Activated naive CD8-positive, alpha-beta T cell treated with anti-CD3 and anti-CD28 coated beads for 36 hours (primary cell): ENCODE measurements around the gene PRKAR1B. TPM values are rescaled to one million over a fixed set of nuclear protein-coding genes. Genes with fewer than 3 reads are reported as not detected.

Source experiments
- DNase-seq: peaks from one replicate; pipeline ENCODE4 v3.0.0; 2021
- H3K27ac Mint-ChIP-seq: one replicate; pipeline ENCODE4 v1.8.0; 2022; ENCODE audit warnings: mild to moderate bottlenecking, moderate library complexity, mixed read lengths
- H3K27me3 Mint-ChIP-seq: one replicate; pipeline ENCODE4 v1.8.0; 2022; ENCODE audit warnings: mild to moderate bottlenecking, mixed read lengths
- H3K36me3 Mint-ChIP-seq: one replicate; pipeline ENCODE4 v1.8.0; 2021; ENCODE audit warnings: mild to moderate bottlenecking, mixed read lengths
- H3K4me1 Mint-ChIP-seq: one replicate; pipeline ENCODE4 v1.8.0; 2021; ENCODE audit warnings: mixed read lengths
- H3K4me3 Mint-ChIP-seq: one replicate; pipeline ENCODE4 v1.8.0; 2022; ENCODE audit warnings: mild to moderate bottlenecking, moderate library complexity, mixed read lengths
- H3K9me3 Mint-ChIP-seq: one replicate; pipeline ENCODE4 v1.8.0; 2022; ENCODE audit warnings: mixed read lengths
- total RNA-seq, 2 experiments: library from RNA; stranded (reverse); gene quantifications; one replicate each; pipeline ENCODE4 v1.2.3, GENCODE V29; 2021

PRKAR1B gene
- total RNA-seq, 2 experiments from 2014 or later = 38.1 to 40.2 TPM

- peaks cover 5% of the 10 kb centered on the region for H3K9me3 Mint-ChIP-seq
- no peak for DNase-seq
- peaks cover 8% of the 10 kb centered on the region for H3K4me1 Mint-ChIP-seq
- H3K36me3 Mint-ChIP-seq = peaks cover 32% of the 10 kb centered on the region
- no peak overlapping the region for H3K4me3 Mint-ChIP-seq
- H3K27ac Mint-ChIP-seq = no peak overlapping the region
- no peaks in the 10 kb centered on the region for H3K27me3 Mint-ChIP-seq
Measured at GRCh38 chr7:707296-708000, 19.6 kb downstream of the PRKAR1B start.

GRCh38 chr7:706721-707120 lies 20.4 kb downstream of the PRKAR1B start:
- Mint-ChIP-seq H3K9me3 (peaks cover 5% of the 10 kb centered on the region), H3K4me3 (no peak overlapping the region), H3K36me3 (peaks cover 35% of the 10 kb centered on the region), H3K27me3 (no peaks in the 10 kb centered on the region), H3K4me1 (peaks cover 8% of the 10 kb centered on the region), H3K27ac (no peak overlapping the region)
- no peak for DNase-seq

GRCh38 chr7:703049-703448 lies 24.0 kb downstream of the PRKAR1B start:
- Mint-ChIP-seq H3K36me3 (peaks cover 37% of the 10 kb centered on the region), H3K27ac (no peak overlapping the region), H3K4me3 (no peak overlapping the region), H3K27me3 (no peaks in the 10 kb centered on the region), H3K4me1 (peaks cover 6% of the 10 kb centered on the region), H3K9me3 (peaks cover 5% of the 10 kb centered on the region)
- no peak for DNase-seq

GRCh38 chr7:701086-701671 lies 25.9 kb downstream of the PRKAR1B start:
- peaks cover 5% of the 10 kb centered on the region for H3K9me3 Mint-ChIP-seq
- H3K27me3 Mint-ChIP-seq = no peaks in the 10 kb centered on the region
- peaks cover 6% of the 10 kb centered on the region for H3K4me1 Mint-ChIP-seq
- H3K27ac Mint-ChIP-seq = no peak overlapping the region
- DNase-seq = no peak
- peaks cover 34% of the 10 kb centered on the region for H3K36me3 Mint-ChIP-seq
- no peak overlapping the region for H3K4me3 Mint-ChIP-seq

GRCh38 chr7:699476-700170 lies 27.5 kb downstream of the PRKAR1B start:
- Mint-ChIP-seq H3K4me1 (peaks cover 6% of the 10 kb centered on the region), H3K27ac (no peak overlapping the region), H3K4me3 (no peak overlapping the region), H3K9me3 (peaks cover 5% of the 10 kb centered on the region), H3K36me3 (peaks cover 37% of the 10 kb centered on the region), H3K27me3 (no peaks in the 10 kb centered on the region)
- DNase-seq = no peak

DNA sequence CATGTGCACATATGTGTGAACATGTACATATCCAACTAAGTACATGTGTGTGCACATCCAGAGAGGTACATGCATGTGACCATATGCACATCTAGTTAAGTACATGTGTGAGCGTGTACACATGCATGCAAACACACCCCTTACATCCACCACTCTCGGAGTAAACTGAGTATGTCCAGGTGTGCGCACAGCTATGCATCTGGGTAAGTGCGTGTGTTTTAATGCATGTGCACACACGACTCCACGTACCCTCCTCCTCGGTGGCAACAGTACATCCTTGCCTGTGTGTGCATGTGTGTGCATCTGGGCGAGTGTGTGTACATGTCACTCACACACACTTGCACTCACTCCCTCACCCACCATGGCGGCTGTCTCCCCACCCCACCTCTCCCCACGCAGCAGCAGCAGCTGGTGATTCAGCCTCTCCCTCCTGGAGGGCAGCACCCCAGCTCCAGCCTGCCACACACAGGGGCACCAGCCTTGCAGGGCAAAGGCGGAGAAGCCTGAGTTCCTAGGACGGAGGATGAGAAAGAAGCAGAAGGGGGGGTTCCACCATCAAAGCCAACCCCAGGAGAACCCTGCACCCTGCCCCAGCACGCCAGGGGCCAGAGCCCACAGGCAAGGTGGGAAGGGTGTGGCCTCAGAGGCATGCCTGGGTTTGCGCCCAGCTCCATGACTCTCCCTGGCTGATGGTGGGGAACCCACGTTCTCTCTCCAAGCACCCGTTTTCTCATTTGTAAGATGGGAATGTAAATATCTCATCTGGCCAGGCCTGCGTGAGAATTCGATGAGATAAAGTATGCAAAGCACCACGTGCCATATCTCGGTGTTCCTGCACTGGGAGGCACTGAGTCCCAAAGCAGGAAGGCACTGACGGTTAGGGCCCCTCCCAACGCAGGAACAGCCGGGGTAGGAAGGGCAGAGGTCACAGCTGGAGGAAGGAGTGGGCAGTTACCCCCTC lies 28.3 kb downstream of the PRKAR1B start:
- Mint-ChIP-seq H3K27me3 (no peaks in the 10 kb centered on the region), H3K36me3 (peaks cover 30% of the 10 kb centered on the region), H3K4me1 (peaks cover 6% of the 10 kb centered on the region)

GRCh38 chr7:696812-697551 lies 30.1 kb downstream of the PRKAR1B start:
- Mint-ChIP-seq H3K27me3 (no peaks in the 10 kb centered on the region), H3K4me1 (peaks cover 3% of the 10 kb centered on the region), H3K9me3 (no peaks in the 10 kb centered on the region), H3K27ac (no peak overlapping the region), H3K36me3 (peaks cover 34% of the 10 kb centered on the region), H3K4me3 (no peak overlapping the region)
- DNase-seq = no peak

More for the DNA sequence above, 28.3 kb downstream of the PRKAR1B start:
- no peak for DNase-seq
- H3K27ac Mint-ChIP-seq = no peak overlapping the region
- H3K9me3 Mint-ChIP-seq = peaks cover 5% of the 10 kb centered on the region
- H3K4me3 Mint-ChIP-seq = no peak overlapping the region

DNA sequence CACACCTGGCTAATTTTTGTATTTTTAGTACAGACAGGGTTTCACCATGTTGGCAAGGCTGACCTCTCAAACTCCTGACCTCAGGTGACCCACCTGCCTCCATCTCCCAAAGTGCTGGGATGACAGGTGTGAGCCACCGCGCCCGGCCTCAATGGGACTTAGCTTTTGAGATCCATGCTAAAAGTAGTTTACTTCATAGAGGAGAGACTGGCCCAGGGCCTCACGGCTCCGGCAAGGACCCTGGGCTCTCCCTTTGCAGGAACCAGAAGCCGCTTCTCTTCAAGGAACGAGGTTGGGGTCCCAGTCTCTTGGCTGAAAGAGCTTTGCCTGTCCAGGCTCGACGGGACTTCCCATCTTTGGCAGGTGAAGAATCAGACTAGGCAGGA lies 30.7 kb downstream of the PRKAR1B start:
- H3K4me3 Mint-ChIP-seq = no peak overlapping the region
- H3K4me1 Mint-ChIP-seq = peaks cover 3% of the 10 kb centered on the region
- H3K36me3 Mint-ChIP-seq = peaks cover 37% of the 10 kb centered on the region
- no peak for DNase-seq
- H3K27ac Mint-ChIP-seq = no peak overlapping the region
- no peaks in the 10 kb centered on the region for H3K9me3 Mint-ChIP-seq
- no peaks in the 10 kb centered on the region for H3K27me3 Mint-ChIP-seq

- no peak for DNase-seq
- no peak overlapping the region for H3K4me3 Mint-ChIP-seq
- no peaks in the 10 kb centered on the region for H3K4me1 Mint-ChIP-seq
- H3K27me3 Mint-ChIP-seq = no peaks in the 10 kb centered on the region
- H3K27ac Mint-ChIP-seq = no peak overlapping the region
- peaks cover 11% of the 10 kb centered on the region for H3K9me3 Mint-ChIP-seq
- H3K36me3 Mint-ChIP-seq = peaks cover 54% of the 10 kb centered on the region
Measured at GRCh38 chr7:693280-693679, 33.8 kb downstream of the PRKAR1B start.

DNA sequence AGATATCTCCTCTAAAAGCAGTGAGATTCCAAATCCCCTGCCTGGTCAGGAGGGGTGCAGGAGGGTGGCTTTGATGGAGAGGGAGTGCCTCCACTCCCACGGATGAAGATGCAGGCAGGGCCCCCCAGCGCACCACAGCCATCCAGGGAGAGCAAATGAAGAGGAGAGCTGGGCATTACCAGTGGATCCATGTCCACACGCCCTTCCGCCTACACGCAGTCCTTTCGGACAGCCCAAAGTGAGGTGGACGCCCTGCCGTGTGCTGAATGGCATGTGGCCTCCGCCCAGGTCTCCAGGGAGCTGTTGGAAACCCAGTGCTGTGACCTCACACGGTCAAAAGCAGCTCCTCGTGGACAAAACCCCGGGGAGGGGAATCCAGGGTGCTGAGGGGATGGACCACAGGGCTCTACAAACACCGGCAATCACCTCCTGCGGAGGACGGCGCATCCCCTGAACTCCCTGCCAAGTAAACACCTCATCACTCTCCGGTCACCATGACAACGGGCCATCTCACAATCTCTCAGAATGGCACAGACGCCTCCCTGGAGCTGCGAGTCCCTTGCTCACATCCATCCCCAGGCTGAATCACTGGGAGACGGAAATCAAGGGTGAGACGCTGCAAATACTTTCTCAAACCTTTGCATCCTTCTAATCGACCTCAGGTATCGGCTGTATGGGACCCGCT lies 35.6 kb downstream of the PRKAR1B start:
- H3K27ac Mint-ChIP-seq = no peak overlapping the region
- H3K36me3 Mint-ChIP-seq = peaks cover 68% of the 10 kb centered on the region
- H3K4me3 Mint-ChIP-seq = no peak overlapping the region
- H3K9me3 Mint-ChIP-seq = peaks cover 20% of the 10 kb centered on the region
- DNase-seq = no peak
- no peaks in the 10 kb centered on the region for H3K27me3 Mint-ChIP-seq
- no peaks in the 10 kb centered on the region for H3K4me1 Mint-ChIP-seq

DNA sequence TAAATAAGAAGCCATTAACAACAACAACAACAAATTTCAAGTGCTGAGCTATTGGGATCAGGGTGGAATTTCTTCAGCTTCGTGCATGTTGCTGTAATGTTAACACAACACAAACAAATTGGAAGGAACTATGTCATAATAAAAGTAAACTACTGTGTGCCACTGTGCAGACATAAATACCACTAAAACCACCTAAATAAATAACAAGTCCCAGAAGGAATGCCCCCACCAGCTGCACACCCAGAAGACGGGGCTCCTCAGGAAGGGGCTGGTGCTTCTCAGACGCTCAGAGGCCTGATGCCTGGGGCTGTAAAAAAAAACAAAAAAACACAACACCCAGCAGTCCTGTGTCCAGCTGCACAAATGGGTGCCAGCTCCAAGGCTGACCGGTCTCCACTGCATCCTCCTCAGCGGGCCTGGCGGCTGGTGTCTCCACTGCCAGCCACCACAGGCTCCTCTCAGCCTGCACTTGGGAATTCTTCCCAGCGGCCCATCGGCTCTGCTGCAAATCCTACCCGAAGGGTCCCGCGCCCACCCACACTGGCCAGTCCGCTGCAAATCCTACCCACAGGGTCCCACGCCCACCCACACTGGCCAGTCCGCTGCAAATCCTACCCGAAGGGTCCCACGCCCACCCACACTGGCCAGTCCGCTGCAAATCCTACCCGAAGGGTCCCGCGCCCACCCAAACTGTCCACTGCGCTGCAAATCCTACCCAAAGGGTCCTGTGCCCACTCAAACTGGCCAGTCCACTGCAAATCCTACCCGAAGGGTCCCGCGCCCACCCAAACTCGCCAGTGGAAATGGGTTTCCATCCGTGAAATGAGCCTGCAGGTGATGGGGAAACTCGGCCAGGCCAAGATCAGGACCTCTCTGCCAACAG lies 36.4 kb downstream of the PRKAR1B start:
- Mint-ChIP-seq H3K36me3 (peaks cover 76% of the 10 kb centered on the region), H3K4me1 (no peaks in the 10 kb centered on the region), H3K27ac (no peak overlapping the region), H3K4me3 (no peak overlapping the region), H3K27me3 (no peaks in the 10 kb centered on the region), H3K9me3 (peaks cover 26% of the 10 kb centered on the region)
- no peak for DNase-seq

- H3K27ac Mint-ChIP-seq = no peak overlapping the region
- peaks cover 69% of the 10 kb centered on the region for H3K36me3 Mint-ChIP-seq
- H3K4me1 Mint-ChIP-seq = no peaks in the 10 kb centered on the region
- H3K9me3 Mint-ChIP-seq = peaks cover 33% of the 10 kb centered on the region
- DNase-seq = no peak
- no peak overlapping the region for H3K4me3 Mint-ChIP-seq
- H3K27me3 Mint-ChIP-seq = no peaks in the 10 kb centered on the region
Measured at GRCh38 chr7:685540-685939, 41.5 kb downstream of the PRKAR1B start.

DNA sequence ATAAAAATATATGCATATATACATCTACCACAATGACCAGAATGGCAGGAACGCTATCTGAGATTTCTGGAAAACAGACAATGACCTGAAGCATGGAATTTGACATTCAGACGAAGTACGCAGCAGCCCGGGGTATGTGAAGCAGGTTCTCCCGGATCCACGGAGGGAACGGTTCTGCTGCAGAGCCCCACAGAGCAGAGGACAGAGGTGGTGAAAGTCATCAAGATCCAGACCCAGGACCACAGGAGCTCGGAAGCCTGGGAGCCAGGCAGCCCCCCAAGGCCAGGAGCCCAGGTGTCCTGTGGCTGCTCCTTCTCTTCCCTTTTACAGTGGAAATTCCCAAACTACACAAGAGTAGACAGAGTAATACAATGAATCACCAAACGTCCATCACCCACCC lies 42.7 kb downstream of the PRKAR1B start:
- H3K27me3 Mint-ChIP-seq = no peaks in the 10 kb centered on the region
- H3K4me1 Mint-ChIP-seq = no peaks in the 10 kb centered on the region
- peaks cover 67% of the 10 kb centered on the region for H3K36me3 Mint-ChIP-seq

More for the DNA sequence above, 42.7 kb downstream of the PRKAR1B start:
- Mint-ChIP-seq H3K9me3 (peaks cover 29% of the 10 kb centered on the region), H3K27ac (no peak overlapping the region), H3K4me3 (no peak overlapping the region)
- no peak for DNase-seq
